Right ventricle myocardium inferior (tissue), 1 donor: ENCODE data around the gene SNED1. TPM values are rescaled to one million over a fixed set of nuclear protein-coding genes. Genes with fewer than 3 reads are reported as not detected.
A peak's percentile ranks its signal among the peaks of the same experiment; 100 is the strongest.

Experiments
- ATAC-seq: fragments of 200-7000 bp; cut with Tn5 transposase; one replicate; pipeline ENCODE4 v1.9.1; 2020; ENCODE audit warnings: mild to moderate bottlenecking, moderate library complexity
- DNase-seq: peaks from one replicate; pipeline ENCODE4 v3.0.0; 2021; ENCODE audit errors: missing footprints
- intact Hi-C: fragments of 100-400 bp; cut with DNase I; formaldehyde crosslinking; loops from one replicate; pipeline ENCODE4 v1.11.0; 2022
- long read RNA-seq: library from polyadenylated mRNA; unstranded; transcript quantifications from one replicate; pipeline ENCODE4 v2.0.0, GENCODE V29; 2021
- total RNA-seq: library from RNA; stranded (reverse); fragmentation: NEBNext Ultra II Directional; extraction: Animal tissue kit (Norgen Biotek cat#: 25700); gene quantifications from one replicate; pipeline ENCODE4 v1.2.1, GENCODE V29; 2021
- donor health status: DM: no; HTN: yes; CAD: no; lungs with severe emphysema.

SNED1 gene
- total RNA-seq = 6.7 TPM
- long read RNA-seq, partial matches to known transcripts = 1 of 4 reads
- long read RNA-seq, other reads (novel, unspliced or antisense) = 3 of 4 reads

- ATAC-seq = peak; percentile 91
- peak; percentile 96 for DNase-seq
- intact Hi-C loops = no loop called here
Measured at GRCh38 chr2:240997856-240998705, at the start of gene SNED1. SNED1 (plus strand) TSS chr2:240998618; CDS start chr2:240998838, 220 bp downstream.

DNA sequence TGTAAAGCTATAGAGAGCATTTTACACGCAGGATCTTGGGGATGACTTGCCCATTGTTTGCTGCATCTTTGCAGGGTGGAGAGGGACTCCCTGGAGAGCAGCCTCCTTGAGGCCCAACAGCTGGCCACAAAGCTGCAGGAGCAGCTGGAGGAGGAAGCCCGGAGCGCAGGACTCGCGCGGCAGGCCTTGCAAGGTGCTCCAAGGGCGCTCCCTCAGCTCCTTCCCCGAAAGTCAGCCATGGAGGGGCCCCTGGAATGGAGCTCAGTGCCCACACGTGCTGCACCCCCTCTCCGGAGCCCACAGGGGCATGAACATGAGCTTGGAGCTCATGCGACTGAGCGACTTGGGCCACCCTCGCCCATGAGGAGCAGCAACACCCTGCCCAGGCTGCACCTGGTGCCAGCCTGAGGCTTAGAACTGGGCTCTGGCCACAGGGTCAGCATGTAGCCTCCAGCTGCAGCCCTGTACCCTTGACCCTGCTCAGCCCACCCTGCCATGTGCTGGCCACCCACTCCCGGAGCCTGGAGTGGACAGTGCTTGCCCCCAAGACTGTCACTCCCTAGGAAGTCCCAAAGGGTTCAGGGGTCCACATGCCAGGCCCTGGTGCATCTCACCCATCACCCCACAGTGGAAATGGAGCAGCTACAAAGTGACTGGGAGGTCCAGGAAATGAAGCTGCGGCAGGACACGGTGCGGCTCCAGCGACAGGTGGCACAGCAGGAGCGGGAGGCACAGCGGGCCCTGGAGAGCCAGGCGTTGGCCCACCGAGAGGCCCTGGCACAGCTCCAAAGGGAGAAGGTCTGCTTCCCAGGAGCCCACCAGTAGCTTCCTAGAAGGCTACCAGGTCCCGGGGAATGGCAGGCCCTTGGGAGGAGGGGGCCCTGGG, 49.3 kb upstream of the SNED1 start:
- ATAC-seq (no peak), DNase-seq (peak; percentile 63)
- intact Hi-C loops = no loop called here

GRCh38 chr2:240949791-240950705, 48.4 kb upstream of the SNED1 start:
- ATAC-seq (no peak), DNase-seq (peak; percentile 44)
- intact Hi-C loops = no loop called here

GRCh38 chr2:240951045-240951594, 47.3 kb upstream of the SNED1 start:
- intact Hi-C loops = no loop called here
- DNase-seq = no peak
- ATAC-seq = no peak

DNA sequence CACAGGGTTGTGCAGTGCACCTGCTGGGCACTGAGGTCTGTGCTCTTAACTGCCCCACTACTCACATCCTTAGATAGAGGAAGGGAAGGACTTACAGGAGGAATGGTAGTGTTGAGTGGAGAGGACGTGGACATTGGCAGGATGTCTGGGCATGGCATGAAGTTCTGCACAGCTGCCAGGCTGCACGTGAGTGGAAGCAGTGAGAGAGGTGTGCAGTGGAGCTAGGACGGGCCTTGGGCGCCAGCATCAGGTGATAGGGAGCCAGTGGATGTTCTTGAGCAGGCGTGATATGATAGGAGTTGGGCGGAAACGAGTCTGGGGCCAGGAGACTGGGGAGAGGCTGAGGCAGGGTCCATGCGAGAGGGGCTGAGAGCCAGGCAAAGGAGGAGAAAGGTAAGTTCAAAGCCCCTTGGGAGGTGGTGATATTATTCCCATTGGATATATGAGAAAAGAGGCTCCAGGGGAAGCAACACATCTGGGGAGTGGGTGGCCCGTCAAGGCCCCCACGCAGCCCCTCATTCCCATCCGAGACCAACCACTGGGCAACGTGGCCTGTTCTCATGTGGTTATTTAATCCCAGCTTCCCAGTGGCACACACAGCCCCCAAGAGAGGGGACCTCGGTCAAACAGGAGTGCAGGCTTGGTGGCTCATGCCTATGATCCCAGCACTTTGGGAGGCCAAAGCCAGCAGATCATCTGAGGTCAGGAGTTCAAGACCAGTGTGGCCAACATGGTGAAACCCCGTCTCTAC, 45.7 kb upstream of the SNED1 start:
- intact Hi-C loops = no loop called here
- ATAC-seq (peak; percentile 87), DNase-seq (peak; percentile 69)

- ATAC-seq (no peak), DNase-seq (peak; percentile 45)
- intact Hi-C loops = no loop called here
Measured at GRCh38 chr2:240953426-240954410, 44.7 kb upstream of the SNED1 start.

GRCh38 chr2:240954436-240955305, 43.7 kb upstream of the SNED1 start:
- DNase-seq = no peak
- ATAC-seq = no peak

GRCh38 chr2:240955306-240956170, 42.9 kb upstream of the SNED1 start:
- DNase-seq (no peak), ATAC-seq (no peak)
- intact Hi-C loops = no loop called here

More at GRCh38 chr2:240954436-240955305, 43.7 kb upstream of the SNED1 start:
- intact Hi-C loops = no loop called here

- ATAC-seq (no peak), DNase-seq (no peak)
- intact Hi-C loops = no loop called here
Measured at GRCh38 chr2:240956171-240956934, 42.1 kb upstream of the SNED1 start.

DNA sequence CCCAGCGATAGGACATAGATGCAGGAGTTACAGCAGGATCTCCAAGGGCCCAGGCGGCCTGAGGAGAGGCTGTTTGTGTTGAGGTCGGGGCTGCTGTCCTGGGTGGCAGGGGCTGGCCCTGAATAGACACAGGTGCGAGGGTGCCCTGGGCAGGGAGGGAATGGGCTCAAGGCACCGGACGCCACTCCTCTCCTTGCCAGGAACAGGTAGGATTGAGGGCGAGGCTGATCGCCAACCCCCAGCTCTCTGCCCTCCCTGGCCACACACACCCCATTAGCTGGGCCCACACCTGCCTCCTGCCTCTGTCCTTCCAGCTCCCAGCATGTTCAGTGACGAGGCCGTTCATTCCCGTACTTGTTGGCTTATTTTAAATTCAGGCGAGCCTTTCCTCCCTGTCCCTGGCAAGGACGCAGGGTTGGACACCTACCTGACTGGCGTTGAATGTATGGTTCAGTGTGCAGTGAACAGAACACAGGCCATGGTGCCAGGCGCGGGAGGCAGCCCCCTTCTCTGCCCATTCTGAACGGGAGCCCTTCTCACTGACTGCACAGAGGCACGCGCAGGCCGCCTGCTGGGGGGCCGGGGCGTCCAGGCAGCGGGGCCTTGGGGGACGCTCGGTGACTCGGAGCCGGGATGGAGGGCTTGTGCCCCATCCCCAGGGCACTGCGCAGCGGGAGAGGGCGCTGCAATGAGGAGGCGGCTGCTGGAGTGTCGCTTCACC, 41.3 kb upstream of the SNED1 start:
- intact Hi-C loops = no loop called here
- DNase-seq = no peak
- no peak for ATAC-seq

GRCh38 chr2:240957656-240958365, 40.6 kb upstream of the SNED1 start:
- DNase-seq (no peak), ATAC-seq (no peak)
- intact Hi-C loops = no loop called here

DNA sequence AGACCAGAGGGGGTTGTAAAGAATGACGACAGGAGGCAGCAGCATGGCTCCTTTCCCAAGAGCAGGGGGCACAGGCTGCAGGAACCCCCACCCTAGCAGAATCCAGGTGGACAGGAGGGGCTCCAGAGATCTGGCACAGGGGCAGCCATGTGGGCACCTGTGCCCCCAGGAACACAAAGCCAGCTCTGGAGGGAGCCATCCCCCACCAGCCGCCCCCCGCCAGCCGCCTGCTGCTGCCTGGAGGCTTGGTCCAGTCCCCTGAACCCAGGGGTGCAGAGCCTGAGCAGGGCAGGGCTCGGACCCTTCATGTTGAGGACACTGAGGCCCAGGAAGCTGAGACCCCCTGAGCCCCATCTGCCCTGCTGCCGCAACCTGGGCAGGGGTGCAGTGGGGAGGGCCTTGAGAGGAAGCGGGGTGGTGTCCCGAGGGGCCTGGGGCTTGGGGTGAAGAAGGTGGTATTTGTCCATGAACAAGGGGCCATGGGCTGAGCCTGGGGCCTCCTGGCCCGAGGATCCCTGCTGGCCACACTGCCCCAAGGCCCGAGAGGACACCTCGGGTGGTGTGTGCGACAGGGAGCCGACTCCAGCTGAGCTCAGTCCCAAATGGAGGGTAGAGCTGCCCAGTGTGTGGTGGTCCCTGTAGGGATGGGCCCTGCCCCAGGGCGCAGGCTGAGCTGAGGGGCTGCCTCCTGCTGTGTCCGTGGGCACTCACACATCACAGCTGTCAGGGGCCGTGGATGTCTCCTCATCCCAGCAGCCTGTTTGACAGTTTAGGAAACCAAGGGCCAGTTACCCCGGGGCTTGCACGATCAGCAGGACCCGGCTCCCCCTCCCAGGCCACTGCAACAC, 39.8 kb upstream of the SNED1 start:
- ATAC-seq (no peak), DNase-seq (no peak)
- intact Hi-C loops = no loop called here
